SK-N-SH (cell line): ENCODE measurements around the gene HLA-DQA1. TPM values are rescaled to one million over a fixed set of nuclear protein-coding genes. Genes with fewer than 3 reads are reported as not detected.

Source experiments
- CTCF ChIA-PET: fragments of 300-600, 350-600 bp; formaldehyde crosslinking; extraction: SDS; loops from one replicate; lab custom pipeline; 2021; lab: Yijun Ruan, JAX
- POLR2A ChIA-PET: fragments of 350-600 bp; sonication (Branson Sonifier 250); formaldehyde crosslinking; extraction: SDS; loops from one replicate; lab custom pipeline; 2020; ENCODE audit warnings: antibody characterized with exemption, inconsistent platforms; lab: Yijun Ruan, JAX
- DNase-seq: peaks from one replicate; pipeline ENCODE4 v3.0.0; 2012
- H2AFZ ChIP-seq: fragments of 200-600 bp; sonication (generic); 2 replicates; pipeline ENCODE4 v1.8.1; 2016; ENCODE audit warnings: antibody characterized with exemption, mild to moderate bottlenecking, low read depth
- H3F3A ChIP-seq: fragments of 200-600 bp; sonication (generic); replicated peaks from 2 replicates; pipeline ENCODE3; 2016; ENCODE audit warnings: antibody characterized with exemption, mild to moderate bottlenecking; ENCODE audit not compliant: insufficient read depth
- H3K27ac ChIP-seq, 2 experiments: fragments of 200-500 bp in 1 of 2; fragments of 200-600 bp in 1 of 2; sonication (Bioruptor generic) in 1 of 2; sonication (generic), shearing (Covaris generic) in 1 of 2; 2 replicates each; pipeline versions ENCODE4 v1.5.1 to v1.6.1; 2014 to 2016; ENCODE audit warnings: low read depth in 2 of 2, inconsistent platforms in 1 of 2, low read length in 1 of 2, mild to moderate bottlenecking in 1 of 2, mixed read lengths in 1 of 2
- H3K27me3 ChIP-seq: fragments of 200-600 bp; sonication (generic), shearing (Covaris generic); 2 replicates; pipeline ENCODE4 v1.6.1; 2016; ENCODE audit warnings: mixed run types; ENCODE audit not compliant: insufficient read depth
- H3K36me3 ChIP-seq, 2 experiments: fragments of 200-500 bp in 1 of 2; fragments of 200-600 bp in 1 of 2; sonication (Bioruptor generic) in 1 of 2; sonication (generic) in 1 of 2; replicated peaks in 1 of 2; 2 replicates each; pipeline versions ENCODE3 to v1.5.1; 2014 to 2016; ENCODE audit warnings: low read length in 1 of 2, mild to moderate bottlenecking in 1 of 2; ENCODE audit not compliant: insufficient read depth in 2 of 2, control insufficient read depth in 1 of 2
- H3K4me1 ChIP-seq, 2 experiments: fragments of 200-500 bp in 1 of 2; fragments of 200-600 bp in 1 of 2; sonication (Bioruptor generic) in 1 of 2; sonication (generic), shearing (Covaris generic) in 1 of 2; 2 replicates each; pipeline versions ENCODE4 v1.5.1 to v1.6.1; 2014 to 2016; ENCODE audit warnings: low read depth in 1 of 2, low read length in 1 of 2, mixed run types in 1 of 2; ENCODE audit not compliant: insufficient read depth in 2 of 2, control insufficient read depth in 1 of 2
- H3K4me2 ChIP-seq: fragments of 200-600 bp; sonication (generic), shearing (Covaris generic); 2 replicates; pipeline ENCODE4 v1.6.1; 2017; ENCODE audit warnings: mixed run types
- H3K4me3 ChIP-seq, 2 experiments: fragments of 200-500 bp in 1 of 2; fragments of 200-600 bp in 1 of 2; sonication (Bioruptor generic) in 1 of 2; sonication (generic), shearing (Covaris generic) in 1 of 2; 2 replicates each; pipeline versions ENCODE4 v1.5.1 to v1.8.1; 2014 to 2016; ENCODE audit warnings: low read depth in 2 of 2, inconsistent platforms in 1 of 2, low read length in 1 of 2, mild to moderate bottlenecking in 1 of 2, mixed read lengths in 1 of 2, moderate library complexity in 1 of 2
- H3K79me2 ChIP-seq: fragments of 200-600 bp; sonication (generic); 2 replicates; pipeline ENCODE4 v1.8.1; 2017; ENCODE audit warnings: mild to moderate bottlenecking; ENCODE audit not compliant: insufficient read depth
- H3K9ac ChIP-seq: fragments of 200-600 bp; sonication (generic); 2 replicates; pipeline ENCODE4 v1.6.1; 2017; ENCODE audit warnings: mixed run types
- H3K9me2 ChIP-seq: fragments of 200-600 bp; sonication (generic); 2 replicates; pipeline ENCODE4 v1.6.1; 2017; ENCODE audit warnings: mixed run types
- H3K9me3 ChIP-seq: fragments of 200-600 bp; sonication (generic); 2 replicates; pipeline ENCODE4 v1.6.1; 2017; ENCODE audit warnings: mixed run types, mild to moderate bottlenecking, moderate library complexity
- H4K20me1 ChIP-seq: fragments of 200-600 bp; sonication (generic); 2 replicates; pipeline ENCODE4 v1.6.1; 2017; ENCODE audit warnings: mild to moderate bottlenecking, mixed run types; ENCODE audit not compliant: insufficient read depth
- CHD2 ChIP-seq: fragments of 150-350 bp; IDR thresholded peaks from 2 replicates; pipeline ENCODE4 v1.6.1; 2018; ENCODE audit warnings: low read length; ENCODE audit not compliant: partially characterized antibody
- CTCF ChIP-seq: fragments of 200-600 bp; sonication (generic); IDR thresholded peaks from 2 replicates; pipeline ENCODE4 v1.6.1; 2017; ENCODE audit warnings: antibody characterized with exemption, mild to moderate bottlenecking, moderate library complexity
- ELF1 ChIP-seq: IDR thresholded peaks from 2 replicates; pipeline ENCODE4 v1.4.0; 2012
- EP300 ChIP-seq, 2 experiments: IDR thresholded peaks; 2 replicates each; pipeline versions ENCODE4 v1.4.0 to v1.6.1; 2012; ENCODE audit warnings: borderline replicate concordance in 1 of 2, low read depth in 1 of 2, low read length in 1 of 2
- FOSL2 ChIP-seq: IDR thresholded peaks from 2 replicates; pipeline ENCODE4 v1.4.0; 2012; ENCODE audit warnings: low read depth, mild to moderate bottlenecking, moderate library complexity, borderline replicate concordance
- FOXM1 ChIP-seq: IDR thresholded peaks from 2 replicates; pipeline ENCODE4 v1.4.0; 2012; ENCODE audit warnings: low read depth, mild to moderate bottlenecking
- GABPA ChIP-seq: IDR thresholded peaks from 2 replicates; pipeline ENCODE4 v1.4.0; 2012; ENCODE audit warnings: low read depth, mild to moderate bottlenecking
- IRF3 ChIP-seq: fragments of 150-350 bp; IDR thresholded peaks from 2 replicates; pipeline ENCODE4 v1.6.1; 2016; ENCODE audit warnings: mild to moderate bottlenecking, low read depth, low read length
- NFIC ChIP-seq: IDR thresholded peaks from 2 replicates; pipeline ENCODE4 v1.4.0; 2012; ENCODE audit warnings: borderline replicate concordance
- POLR2AphosphoS5 ChIP-seq: IDR thresholded peaks from 2 replicates; pipeline ENCODE4 v1.6.1; 2012; ENCODE audit warnings: low read depth, low read length
- RFX5 ChIP-seq: IDR thresholded peaks from 2 replicates; pipeline ENCODE4 v1.6.1; 2012; ENCODE audit warnings: mild to moderate bottlenecking, improper control_type of control experiment, low read length
- RXRA ChIP-seq: IDR thresholded peaks from 2 replicates; pipeline ENCODE4 v1.4.0; 2012; ENCODE audit warnings: low read depth, mild to moderate bottlenecking, borderline replicate concordance
- SIN3A ChIP-seq: IDR thresholded peaks from 2 replicates; pipeline ENCODE4 v1.6.1; 2012; ENCODE audit warnings: low read depth, mild to moderate bottlenecking, low read length, moderate library complexity, borderline replicate concordance
- TAF1 ChIP-seq: IDR thresholded peaks from 2 replicates; pipeline ENCODE4 v1.6.1; 2012; ENCODE audit warnings: low read depth, mild to moderate bottlenecking, low read length, moderate library complexity, borderline replicate concordance
- TEAD4 ChIP-seq: IDR thresholded peaks from 2 replicates; pipeline ENCODE4 v1.4.0; 2012; ENCODE audit warnings: mild to moderate bottlenecking, borderline replicate concordance; ENCODE audit not compliant: insufficient read depth
- USF2 ChIP-seq: fragments of 150-350 bp; IDR thresholded peaks from 2 replicates; pipeline ENCODE4 v1.6.1; 2017; ENCODE audit warnings: antibody characterized with exemption, low read length, low read depth, borderline replicate concordance
- WGBS: methylation state at CpG from one replicate; pipeline ENCODE4 v1.1.6; 2017; ENCODE audit warnings: low lambda C conversion rate; 5-methylcytosine and 5-hydroxymethylcytosine counted together
- polyA plus RNA-seq, 3 experiments: library from polyadenylated mRNA; depleted of rRNA; stranded (reverse); fragments of >200 nt; gene quantifications; 2 replicates each; pipeline ENCODE4 v1.2.3, GENCODE V29; 2012

HLA-DQA1 gene
- polyA plus RNA-seq, 1 of the 3 experiments (the other 2 are of a cell fraction) = not detected

GRCh38 chr6:32607988-32608298 is 29.3 kb upstream of the HLA-DQA1 start (continued):
- TF ChIP-seq ELF1 = no peak
- no peak for TF ChIP-seq NFIC
- TF ChIP-seq GABPA = no peak
- no peak for TF ChIP-seq CHD2

- H3K9me2 ChIP-seq = no peaks in the 10 kb centered on the region
- 5% methylated on average over 3 of the region's 3 CpGs for WGBS
- CTCF ChIA-PET = no interaction called here
- H3K4me3 ChIP-seq = no peak overlapping the region
- no peaks in the 10 kb centered on the region for H3K4me1 ChIP-seq
- H3F3A ChIP-seq = no peaks in the 10 kb centered on the region
- H3K79me2 ChIP-seq = no peaks in the 10 kb centered on the region
- H3K27ac ChIP-seq = no peak overlapping the region
- no peak for TF ChIP-seq RFX5
- no peak for TF ChIP-seq EP300 (IDR thresholded peaks at IDR 0.05; ENCODE audit: borderline replicate concordance in 1 of 2, low read depth in 1 of 2, low read length in 1 of 2)
- TF ChIP-seq IRF3 = no peak
- TF ChIP-seq POLR2AphosphoS5 = no peak
- H4K20me1 ChIP-seq = no peaks in the 10 kb centered on the region
- no peaks in the 10 kb centered on the region for H3K27me3 ChIP-seq
- no peaks in the 10 kb centered on the region for H3K9me3 ChIP-seq
- H3K36me3 ChIP-seq = no peaks in the 10 kb centered on the region
- POLR2A ChIA-PET = no interaction called here
- no peak overlapping the region for H3K4me2 ChIP-seq
- no peak overlapping the region for H2AFZ ChIP-seq
- H3K9ac ChIP-seq = no peak overlapping the region
- DNase-seq = no peak
These were observed 28.8 kb upstream of the HLA-DQA1 start for GRCh38 chr6:32608362-32608761.

- Histone ChIP-seq H3K36me3 (no peaks in the 10 kb centered on the region), H3F3A (no peaks in the 10 kb centered on the region), H3K9me2 (no peaks in the 10 kb centered on the region), H3K4me1 (no peaks in the 10 kb centered on the region), H3K9ac (no peak overlapping the region), H3K27me3 (no peaks in the 10 kb centered on the region), H3K4me2 (no peak overlapping the region), H3K9me3 (no peaks in the 10 kb centered on the region), H3K79me2 (no peaks in the 10 kb centered on the region), H3K27ac (no peak overlapping the region), H2AFZ (no peak overlapping the region), H4K20me1 (no peaks in the 10 kb centered on the region), H3K4me3 (no peak overlapping the region)
- DNase-seq = no peak
- ChIA-PET CTCF (interaction anchor here (0.6 kb wide), 1 partner anchor 313 kb away, joined by 3 read pairs; no protein-coding TSS in a partner anchor), POLR2A (no interaction called here)
- no peak for TF ChIP-seq CHD2
- no peak for TF ChIP-seq TEAD4
- TF ChIP-seq TAF1 = no peak
- no peak for TF ChIP-seq RXRA
- no peak for TF ChIP-seq FOSL2
- TF ChIP-seq RFX5 = no peak
- TF ChIP-seq EP300 (IDR thresholded peaks at IDR 0.05; ENCODE audit: borderline replicate concordance in 1 of 2, low read depth in 1 of 2, low read length in 1 of 2) = no peak
- TF ChIP-seq USF2 = no peak
- TF ChIP-seq FOXM1 = no peak
- TF ChIP-seq CTCF = no peak
- no peak for TF ChIP-seq SIN3A
- WGBS = 3% methylated on average over 2 of the region's 3 CpGs
These were observed 27.8 kb upstream of the HLA-DQA1 start for GRCh38 chr6:32609391-32609730.
